ENCODE data around the gene FN1. TPM values are rescaled to one million over a fixed set of nuclear protein-coding genes. Genes with fewer than 3 reads are reported as not detected.

FN1 gene
- total and polyA plus RNA-seq, 2 donors (not counting 3 experiments of a cell fraction or from before 2014, with no cell fraction given): 3,221 to 3,740 TPM

DNA sequence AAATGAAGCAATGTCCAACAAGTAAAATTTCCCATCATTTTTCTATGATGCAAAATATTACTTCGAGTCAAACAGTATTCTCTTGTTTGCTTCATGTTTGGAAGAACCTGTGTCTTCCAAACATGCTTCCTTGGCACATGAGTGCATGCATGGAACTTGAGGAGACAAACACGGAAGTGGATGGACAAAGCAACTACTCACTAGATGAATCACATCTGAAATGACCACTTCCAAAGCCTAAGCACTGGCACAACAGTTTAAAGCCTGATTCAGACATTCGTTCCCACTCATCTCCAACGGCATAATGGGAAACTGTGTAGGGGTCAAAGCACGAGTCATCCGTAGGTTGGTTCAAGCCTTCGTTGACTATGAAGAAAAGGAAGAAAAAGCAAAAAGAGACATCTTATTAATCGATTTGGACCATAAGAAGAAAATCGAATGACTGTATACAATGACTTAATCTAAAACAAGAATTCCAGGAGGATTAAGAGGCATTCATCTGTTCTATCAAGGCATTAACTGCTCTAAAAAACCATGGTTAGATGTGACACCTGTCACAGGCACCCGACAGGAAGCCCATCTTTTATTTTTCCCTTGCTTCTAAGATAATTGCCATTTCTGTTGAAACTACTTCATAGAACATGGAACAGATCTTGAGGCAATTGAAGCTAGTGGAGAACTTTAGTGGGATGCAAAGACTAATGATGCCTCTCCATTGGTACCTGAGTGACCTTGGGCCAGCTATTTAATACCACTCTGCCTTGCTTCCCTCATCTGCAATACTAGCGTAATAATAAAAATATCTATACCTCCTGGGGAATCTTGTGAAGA is 68.0 kb downstream of the FN1 start:
- Histone ChIP-seq H3K36me3 (ENCODE audit: control insufficient read depth in 2 of 2, extremely low read depth in 1 of 2, insufficient read depth in 2 of 2, low read length in 2 of 2) (peaks cover 53 to 87% of the 10 kb centered on the region in 2 experiments), H4K20me1 (replicated peaks; ENCODE audit: control insufficient read depth, extremely low read depth, insufficient read depth, low read length) (no peaks in the 10 kb centered on the region), H3K9me1 (replicated peaks; ENCODE audit: control insufficient read depth, extremely low read depth, insufficient read depth, low read length) (no peaks in the 10 kb centered on the region), H3K9me3 (replicated peaks; ENCODE audit: control insufficient read depth, insufficient read depth, low read length) (no peaks in the 10 kb centered on the region), H3K27me3 (ENCODE audit: control insufficient read depth in 2 of 2, insufficient read depth in 2 of 2, low read length in 2 of 2) (no peaks in the 10 kb centered on the region), H3K4me1 (ENCODE audit: control insufficient read depth, extremely low read depth, insufficient read depth, low read length) (no peaks in the 10 kb centered on the region), H3K27ac (ENCODE audit: insufficient read depth, low read depth, low read length) (no peak overlapping the region), H3K79me2 (ENCODE audit: control insufficient read depth, insufficient read depth, low read length) (peaks cover 2% of the 10 kb centered on the region), H3K9ac (replicated peaks; ENCODE audit: extremely low read depth, insufficient read depth, low read length) (no peak overlapping the region), H2AFZ (ENCODE audit: low read depth, low read length) (no peak overlapping the region), H3K4me2 (ENCODE audit: insufficient read depth, low read length) (no peak overlapping the region), H3K4me3 (replicated peaks in 1 of 3; ENCODE audit: insufficient read depth in 1 of 3, low read depth in 1 of 3, low read length in 3 of 3) (no peak overlapping the region)
- ChIA-PET CTCF (interaction anchor here (1.7 kb wide), 1 partner anchor 563 kb away, joined by 6 read pairs; no protein-coding TSS in a partner anchor), POLR2A (interaction anchor here (0.6 kb wide), 1 partner anchor 34 kb away, joined by 6 read pairs; no protein-coding TSS in a partner anchor)
- dilution Hi-C loops (cut with MboI; ENCODE audit: extremely low pct_ligation_motif_present, low sequenced_read_pairs) (no loop called here), intact Hi-C loops (cut with micrococcal nuclease) (no loop called here)
- BruUV-seq (replicated peaks): no TSS peak
- TF ChIP-seq EZH2 (IDR thresholded peaks at IDR 0.05; ENCODE audit: borderline replicate concordance, low read depth, low read length, severe bottlenecking) (no peak), GATA2 (IDR thresholded peaks at IDR 0.05; ENCODE audit: insufficient read depth, insufficient read length, low read depth, low read length) (no peak), MAX (IDR thresholded peaks at IDR 0.05; ENCODE audit: insufficient read depth, insufficient read length) (no peak), JUN (IDR thresholded peaks at IDR 0.05; ENCODE audit: borderline replicate concordance, insufficient read depth, insufficient read length, low read depth) (no peak), POLR2A (IDR thresholded peaks at IDR 0.05; ENCODE audit: low read depth, low read length) (no peak), POLR2AphosphoS5 (IDR thresholded peaks at IDR 0.05; ENCODE audit: insufficient read depth, low read depth, low read length) (peak; percentile 14), MYC (IDR thresholded peaks at IDR 0.05; ENCODE audit: low read depth, low read length) (no peak), FOS (IDR thresholded peaks at IDR 0.05; ENCODE audit: borderline replicate concordance, insufficient read depth, low read length) (peak; percentile 30)
- TF ChIP-seq, protein P1, sequence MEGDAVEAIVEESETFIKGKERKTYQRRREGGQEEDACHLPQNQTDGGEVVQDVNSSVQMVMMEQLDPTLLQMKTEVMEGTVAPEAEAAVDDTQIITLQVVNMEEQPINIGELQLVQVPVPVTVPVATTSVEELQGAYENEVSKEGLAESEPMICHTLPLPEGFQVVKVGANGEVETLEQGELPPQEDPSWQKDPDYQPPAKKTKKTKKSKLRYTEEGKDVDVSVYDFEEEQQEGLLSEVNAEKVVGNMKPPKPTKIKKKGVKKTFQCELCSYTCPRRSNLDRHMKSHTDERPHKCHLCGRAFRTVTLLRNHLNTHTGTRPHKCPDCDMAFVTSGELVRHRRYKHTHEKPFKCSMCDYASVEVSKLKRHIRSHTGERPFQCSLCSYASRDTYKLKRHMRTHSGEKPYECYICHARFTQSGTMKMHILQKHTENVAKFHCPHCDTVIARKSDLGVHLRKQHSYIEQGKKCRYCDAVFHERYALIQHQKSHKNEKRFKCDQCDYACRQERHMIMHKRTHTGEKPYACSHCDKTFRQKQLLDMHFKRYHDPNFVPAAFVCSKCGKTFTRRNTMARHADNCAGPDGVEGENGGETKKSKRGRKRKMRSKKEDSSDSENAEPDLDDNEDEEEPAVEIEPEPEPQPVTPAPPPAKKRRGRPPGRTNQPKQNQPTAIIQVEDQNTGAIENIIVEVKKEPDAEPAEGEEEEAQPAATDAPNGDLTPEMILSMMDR (IDR thresholded peaks at IDR 0.05; ENCODE audit: extremely low read depth in 1 of 2, insufficient read depth in 1 of 2, low read depth in 1 of 2, low read length in 2 of 2): no peak
- DNase-seq (ENCODE audit: low read depth, low spot score): peak; percentile 44
- no peak for FAIRE-seq

All from endothelial cell of umbilical vein (primary cell).